GM23248 (cell line): ENCODE measurements around the gene CCT5. TPM values are rescaled to one million over a fixed set of nuclear protein-coding genes. Genes with fewer than 3 reads are reported as not detected.

Experiments
- DNase-seq: peaks from one replicate; pipeline ENCODE4 v3.0.0-alpha.2; 2015
- H2AFZ ChIP-seq: fragments of 200-600 bp; sonication (generic); 2 replicates; pipeline ENCODE4 v1.6.1; 2016; ENCODE audit warnings: antibody characterized with exemption
- H3F3A ChIP-seq: fragments of 200-600 bp; sonication (generic); 2 replicates; pipeline ENCODE4 v1.6.1; 2016; ENCODE audit warnings: mild to moderate bottlenecking, antibody characterized with exemption, mixed run types; ENCODE audit not compliant: insufficient read depth
- H3K27ac ChIP-seq: fragments of 200-600 bp; sonication (generic); 2 replicates; pipeline ENCODE4 v1.5.1; 2016; ENCODE audit warnings: mild to moderate bottlenecking
- H3K27me3 ChIP-seq: fragments of 200-600 bp; sonication (generic); replicated peaks from 2 replicates; pipeline ENCODE4 v1.6.1; 2016; ENCODE audit warnings: mild to moderate bottlenecking; ENCODE audit not compliant: insufficient read depth
- H3K36me3 ChIP-seq: fragments of 200-600 bp; sonication (generic); 2 replicates; pipeline ENCODE4 v1.6.1; 2016; ENCODE audit warnings: low read depth, mild to moderate bottlenecking
- H3K4me1 ChIP-seq: fragments of 200-600 bp; sonication (generic); 2 replicates; pipeline ENCODE4 v1.6.1; 2016; ENCODE audit warnings: mild to moderate bottlenecking; ENCODE audit not compliant: insufficient read depth
- H3K4me2 ChIP-seq: fragments of 200-600 bp; sonication (generic); one replicate; pipeline ENCODE4 v1.6.1; 2016; ENCODE audit warnings: mild to moderate bottlenecking; ENCODE audit not compliant: unreplicated experiment
- H3K4me3 ChIP-seq: fragments of 200-600 bp; sonication (generic); 2 replicates; pipeline ENCODE4 v1.5.1; 2016; ENCODE audit warnings: mild to moderate bottlenecking
- H3K79me2 ChIP-seq: fragments of 200-600 bp; sonication (generic); 2 replicates; pipeline ENCODE4 v1.6.1; 2016; ENCODE audit warnings: mild to moderate bottlenecking; ENCODE audit not compliant: insufficient read depth
- H3K9ac ChIP-seq: fragments of 200-600 bp; sonication (generic); 2 replicates; pipeline ENCODE4 v1.6.1; 2016; ENCODE audit warnings: mild to moderate bottlenecking
- H3K9me2 ChIP-seq: fragments of 200-600 bp; sonication (generic); 2 replicates; pipeline ENCODE4 v1.6.1; 2016; ENCODE audit warnings: mixed run types, mild to moderate bottlenecking, moderate library complexity; ENCODE audit not compliant: insufficient read depth
- H3K9me3 ChIP-seq: fragments of 200-600 bp; sonication (generic); one replicate; pipeline ENCODE4 v1.6.1; 2017; ENCODE audit warnings: low read depth
- H4K20me1 ChIP-seq: fragments of 200-600 bp; sonication (generic); 2 replicates; pipeline ENCODE4 v1.6.0; 2016; ENCODE audit not compliant: insufficient read depth
- EZH2 ChIP-seq: fragments of 200-600 bp; sonication (generic); IDR thresholded peaks from 2 replicates; pipeline ENCODE4 v1.6.1; 2018; ENCODE audit warnings: antibody characterized with exemption, mild to moderate bottlenecking; ENCODE audit not compliant: insufficient read depth, poor library complexity, severe bottlenecking
- EZH2phosphoT487 ChIP-seq: fragments of 200-600 bp; sonication (generic); IDR thresholded peaks from 2 replicates; pipeline ENCODE4 v1.6.1; 2018; ENCODE audit warnings: antibody characterized with exemption, moderate library complexity, mild to moderate bottlenecking, low read depth; ENCODE audit not compliant: insufficient read depth
- WGBS, 2 experiments: methylation state at CpG; one replicate each; pipeline ENCODE4 v1.1.6; 2015 to 2017; ENCODE audit warnings: low lambda C conversion rate in 2 of 2, low coverage in 1 of 2; ENCODE audit errors: missing lambda C conversion rate in 2 of 2; 5-methylcytosine and 5-hydroxymethylcytosine counted together
- in situ Hi-C: fragments of 300-500 bp; cut with MboI; formaldehyde crosslinking; loops from 2 replicates; pipeline ENCODE4 v1.15.0; 2020
- polyA plus RNA-seq: library from polyadenylated mRNA; unstranded; fragments of >200 nt; fragmentation: Nextera tagmentation; extraction: Ambion mirVana; gene quantifications from 2 replicates; pipeline ENCODE4 v1.2.1, GENCODE V29; 2016
- total RNA-seq: library from RNA; depleted of rRNA; stranded (reverse); fragments of >200 nt; shearing (Covaris generic); gene quantifications from 2 replicates; pipeline ENCODE4 v1.2.3, GENCODE V29; 2014

Gene CCT5
- total and polyA plus RNA-seq, 2 experiments from 2014 or later, result 264 to 392 TPM

- TF ChIP-seq EZH2 (no peak), EZH2phosphoT487 (no peak)
- Histone ChIP-seq H2AFZ (no peak overlapping the region), H3K9me2 (no peaks in the 10 kb centered on the region), H3K27ac (peak overlapping the region; percentile 34), H3K36me3 (no peaks in the 10 kb centered on the region), H3K4me2 (no peak overlapping the region), H4K20me1 (no peaks in the 10 kb centered on the region), H3K9ac (no peak overlapping the region), H3K79me2 (no peaks in the 10 kb centered on the region), H3K27me3 (no peaks in the 10 kb centered on the region), H3F3A (peaks cover 5% of the 10 kb centered on the region; the same call in 1 of the 2 replicates), H3K4me3 (no peak overlapping the region), H3K9me3 (no peaks in the 10 kb centered on the region), H3K4me1 (peaks cover 3% of the 10 kb centered on the region; the same call in 1 of the 2 replicates)
- DNase-seq, result peak; percentile 75
- in situ Hi-C loops, result loop anchor here (10.0 kb wide), 1 partner anchor 118 kb away; no protein-coding TSS in a partner anchor
- 37 to 43% methylated on average over 6 of the region's 6 CpGs for WGBS, 2 experiments
Observed at GRCh38 chr5:10286162-10286861, 36.2 kb downstream of the CCT5 start.

- in situ Hi-C loops, result loop anchor here (10.0 kb wide), 1 partner anchor 118 kb away; no protein-coding TSS in a partner anchor
- H3K36me3 ChIP-seq, result no peaks in the 10 kb centered on the region
- H3K9me3 ChIP-seq, result no peaks in the 10 kb centered on the region
- WGBS, 2 experiments, result 66 to 72% methylated on average over 7 of the region's 7 CpGs
- H3K4me3 ChIP-seq, result no peak overlapping the region
- no peaks in the 10 kb centered on the region for H3K79me2 ChIP-seq
- H3K9me2 ChIP-seq, result no peaks in the 10 kb centered on the region
- no peak for DNase-seq
- TF ChIP-seq EZH2 (no peak), EZH2phosphoT487 (no peak)
- H3F3A ChIP-seq, result peaks cover 5% of the 10 kb centered on the region; the same call in 1 of the 2 replicates
- H3K4me2 ChIP-seq, result no peak overlapping the region
- peaks cover 3% of the 10 kb centered on the region; the same call in 1 of the 2 replicates for H3K4me1 ChIP-seq
- H3K9ac ChIP-seq, result no peak overlapping the region
- H3K27ac ChIP-seq, result no peak overlapping the region
- H2AFZ ChIP-seq, result no peak overlapping the region
- no peaks in the 10 kb centered on the region for H3K27me3 ChIP-seq
- no peaks in the 10 kb centered on the region for H4K20me1 ChIP-seq
Observed at GRCh38 chr5:10286862-10287227, 36.8 kb downstream of the CCT5 start.

DNA sequence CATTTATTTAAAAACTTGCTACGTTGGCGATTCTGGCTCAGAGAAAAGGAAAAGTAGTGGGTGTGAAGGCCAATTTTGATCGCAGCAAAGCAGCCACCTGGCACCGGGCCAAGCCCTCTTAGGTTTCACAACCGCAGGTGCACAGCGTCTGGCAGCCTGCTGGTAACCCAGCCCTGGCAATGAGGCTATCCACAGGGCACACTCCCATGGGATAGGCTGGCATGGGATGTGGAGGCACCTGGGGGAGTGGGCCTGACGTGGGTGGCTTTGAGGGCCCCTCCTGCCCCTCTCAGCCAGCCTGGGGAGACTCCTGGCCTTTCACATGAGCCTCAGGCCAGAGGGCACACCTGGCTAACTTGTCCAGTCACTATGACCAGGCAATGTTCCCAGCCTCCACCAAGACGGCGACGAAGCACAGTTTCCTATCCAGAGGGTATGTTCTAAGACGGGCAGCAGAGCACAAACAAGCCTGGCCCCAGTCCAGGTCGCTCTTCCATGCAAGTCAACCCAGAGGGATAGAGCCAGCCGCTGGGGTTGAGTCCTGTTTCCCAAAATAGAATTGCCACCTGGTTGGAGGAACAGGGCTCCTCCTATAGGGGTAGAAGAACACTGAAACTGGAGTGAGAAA is 38.6 kb downstream of the CCT5 start:
- H3K4me3 ChIP-seq, result no peak overlapping the region
- no peak overlapping the region for H2AFZ ChIP-seq
- no peak overlapping the region for H3K9ac ChIP-seq
- H3K4me1 ChIP-seq, result peaks cover 3% of the 10 kb centered on the region; the same call in 1 of the 2 replicates
- no peaks in the 10 kb centered on the region for H4K20me1 ChIP-seq
- TF ChIP-seq EZH2phosphoT487, result no peak
- TF ChIP-seq EZH2, result no peak
- no peak for DNase-seq
- H3K9me2 ChIP-seq, result no peaks in the 10 kb centered on the region
- WGBS, 2 experiments, result 66 to 68% methylated on average over 13 of the region's 13 CpGs
- no peaks in the 10 kb centered on the region for H3K79me2 ChIP-seq
- H3K9me3 ChIP-seq, result no peaks in the 10 kb centered on the region
- peaks cover 5% of the 10 kb centered on the region; the same call in 1 of the 2 replicates for H3F3A ChIP-seq
- in situ Hi-C loops, result loop anchor here (10.0 kb wide), 1 partner anchor 116 kb away; no protein-coding TSS in a partner anchor
- H3K27me3 ChIP-seq, result no peaks in the 10 kb centered on the region
- no peak overlapping the region for H3K27ac ChIP-seq
- H3K36me3 ChIP-seq, result no peaks in the 10 kb centered on the region
- no peak overlapping the region for H3K4me2 ChIP-seq

DNA sequence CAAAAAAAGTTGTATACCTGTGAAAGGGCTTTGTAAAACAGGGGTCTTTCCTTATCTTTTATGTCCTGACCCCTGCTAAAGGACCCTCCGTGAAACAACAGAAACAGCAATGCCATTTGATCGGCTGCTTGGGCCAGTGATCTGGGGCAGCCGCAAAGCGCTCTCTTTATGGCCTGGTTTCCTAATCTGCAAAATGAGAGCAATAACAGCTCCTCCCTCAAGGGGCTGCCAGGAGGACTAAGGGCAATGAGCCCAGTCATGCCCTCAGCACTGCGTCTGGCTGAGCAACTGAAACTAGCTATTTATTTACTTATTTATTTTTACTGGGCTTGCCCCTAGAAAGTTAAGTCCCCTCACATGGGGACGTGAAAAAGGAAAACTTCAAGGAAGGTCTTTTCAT is 39.3 kb downstream of the CCT5 start:
- 51 to 53% methylated on average over 6 of the region's 6 CpGs for WGBS, 2 experiments
- peaks cover 8% of the 10 kb centered on the region for H3F3A ChIP-seq
- H3K9me2 ChIP-seq, result no peaks in the 10 kb centered on the region
- H3K27me3 ChIP-seq, result no peaks in the 10 kb centered on the region
- H2AFZ ChIP-seq, result no peak overlapping the region
- H4K20me1 ChIP-seq, result no peaks in the 10 kb centered on the region
- no peaks in the 10 kb centered on the region for H3K36me3 ChIP-seq
- H3K4me1 ChIP-seq, result peaks cover 3% of the 10 kb centered on the region; the same call in 1 of the 2 replicates
- TF ChIP-seq EZH2, result no peak
- no peak for TF ChIP-seq EZH2phosphoT487
- no peak overlapping the region for H3K4me3 ChIP-seq
- H3K27ac ChIP-seq, result no peak overlapping the region
- H3K4me2 ChIP-seq, result no peak overlapping the region
- no peaks in the 10 kb centered on the region for H3K79me2 ChIP-seq
- DNase-seq, result peak; percentile 66
- no peaks in the 10 kb centered on the region for H3K9me3 ChIP-seq
- no peak overlapping the region for H3K9ac ChIP-seq
- in situ Hi-C loops, result loop anchor here (10.0 kb wide), 1 partner anchor 115 kb away; no protein-coding TSS in a partner anchor
